ENCODE results near the gene COG2. TPM values are rescaled to one million over a fixed set of nuclear protein-coding genes. Genes with fewer than 3 reads are reported as not detected.

COG2 gene
- total RNA-seq, 2 donors from 2014 or later = 42.0 to 53.8 TPM

DNA sequence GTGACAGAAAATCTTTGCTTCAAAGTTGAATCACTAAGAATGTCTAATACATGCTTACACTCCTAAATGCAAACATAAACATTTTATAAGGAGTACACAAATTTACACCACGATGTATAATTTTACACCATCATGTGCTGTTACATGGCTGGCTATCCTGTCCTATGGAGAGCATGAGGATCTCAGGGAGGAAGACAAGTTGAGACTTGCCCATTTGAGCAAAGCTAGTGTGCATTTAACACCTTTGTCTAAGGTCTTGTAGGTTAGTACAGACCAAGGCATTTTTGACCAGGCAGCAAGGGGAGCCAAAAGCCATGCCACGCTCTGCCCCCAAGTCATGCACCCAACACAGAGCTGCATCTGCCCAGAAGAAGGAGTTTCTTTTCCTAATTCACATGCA, 14.5 kb upstream of the COG2 start:
- no peaks in the 10 kb centered on the region for H3K9me3 ChIP-seq
- H3K4me3 ChIP-seq = no peak overlapping the region
- H3K4me1 ChIP-seq = no peaks in the 10 kb centered on the region
- no peak for DNase-seq
- TF ChIP-seq, protein P1, sequence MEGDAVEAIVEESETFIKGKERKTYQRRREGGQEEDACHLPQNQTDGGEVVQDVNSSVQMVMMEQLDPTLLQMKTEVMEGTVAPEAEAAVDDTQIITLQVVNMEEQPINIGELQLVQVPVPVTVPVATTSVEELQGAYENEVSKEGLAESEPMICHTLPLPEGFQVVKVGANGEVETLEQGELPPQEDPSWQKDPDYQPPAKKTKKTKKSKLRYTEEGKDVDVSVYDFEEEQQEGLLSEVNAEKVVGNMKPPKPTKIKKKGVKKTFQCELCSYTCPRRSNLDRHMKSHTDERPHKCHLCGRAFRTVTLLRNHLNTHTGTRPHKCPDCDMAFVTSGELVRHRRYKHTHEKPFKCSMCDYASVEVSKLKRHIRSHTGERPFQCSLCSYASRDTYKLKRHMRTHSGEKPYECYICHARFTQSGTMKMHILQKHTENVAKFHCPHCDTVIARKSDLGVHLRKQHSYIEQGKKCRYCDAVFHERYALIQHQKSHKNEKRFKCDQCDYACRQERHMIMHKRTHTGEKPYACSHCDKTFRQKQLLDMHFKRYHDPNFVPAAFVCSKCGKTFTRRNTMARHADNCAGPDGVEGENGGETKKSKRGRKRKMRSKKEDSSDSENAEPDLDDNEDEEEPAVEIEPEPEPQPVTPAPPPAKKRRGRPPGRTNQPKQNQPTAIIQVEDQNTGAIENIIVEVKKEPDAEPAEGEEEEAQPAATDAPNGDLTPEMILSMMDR (IDR thresholded peaks at IDR 0.05) = no peak
- H3K9ac ChIP-seq (ENCODE audit: low read depth in 2 of 2, low read length in 2 of 2) = no peak overlapping the region
- no peaks in the 10 kb centered on the region for H3K27me3 ChIP-seq
- intact Hi-C loops (cut with DNase I) = no loop called here
- H3K36me3 ChIP-seq = no peaks in the 10 kb centered on the region
- no peak overlapping the region for H3K27ac ChIP-seq

DNA sequence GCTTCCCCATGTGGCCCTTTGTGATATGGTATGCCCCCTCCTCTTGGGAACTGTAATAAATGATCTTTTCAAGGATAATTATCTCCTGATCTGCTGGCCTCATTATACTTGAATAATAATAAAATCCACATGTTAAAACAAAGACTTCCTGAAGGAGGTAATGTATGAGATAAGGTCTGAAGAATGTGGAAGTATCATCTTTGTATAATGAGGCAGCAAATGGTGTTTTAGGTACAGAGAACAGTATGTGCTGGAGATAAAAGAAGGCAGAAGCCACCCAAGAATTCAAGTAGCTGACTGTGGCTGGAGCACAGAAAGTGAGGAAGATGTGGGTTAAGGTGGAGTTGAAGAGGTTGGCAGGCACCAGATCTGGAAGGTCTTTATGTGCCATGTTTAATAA, 12.8 kb upstream of the COG2 start:
- no peak overlapping the region for H3K9ac ChIP-seq (ENCODE audit: low read depth in 2 of 2, low read length in 2 of 2)
- no peaks in the 10 kb centered on the region for H3K4me1 ChIP-seq
- TF ChIP-seq, protein P1 (IDR thresholded peaks at IDR 0.05) = no peak
- no peak overlapping the region for H3K27ac ChIP-seq
- no peaks in the 10 kb centered on the region for H3K27me3 ChIP-seq
- DNase-seq = no peak
- intact Hi-C loops (cut with DNase I) = no loop called here
- H3K9me3 ChIP-seq = no peaks in the 10 kb centered on the region
- H3K36me3 ChIP-seq = no peaks in the 10 kb centered on the region
- H3K4me3 ChIP-seq = no peak overlapping the region

DNA sequence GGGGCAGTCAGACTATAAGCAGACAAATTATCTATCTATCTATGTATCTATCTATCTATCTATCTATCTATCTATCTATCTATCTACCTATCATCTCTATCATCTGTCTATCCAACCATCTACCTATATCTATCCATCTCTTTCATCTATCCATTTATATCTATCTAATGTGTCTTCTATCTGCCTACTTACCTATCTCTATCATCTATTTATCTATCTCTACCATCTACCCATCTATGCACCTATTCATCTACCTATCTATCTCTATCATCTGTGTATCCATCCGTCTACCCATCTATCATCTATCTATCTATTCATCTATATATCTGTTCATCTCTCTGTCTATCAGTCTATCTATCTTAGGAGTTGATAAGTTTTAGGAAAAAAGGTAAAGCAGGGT, 10.8 kb upstream of the COG2 start:
- H3K27me3 ChIP-seq = no peaks in the 10 kb centered on the region
- no peaks in the 10 kb centered on the region for H3K36me3 ChIP-seq
- H3K9ac ChIP-seq (ENCODE audit: low read depth in 2 of 2, low read length in 2 of 2) = no peak overlapping the region
- intact Hi-C loops (cut with DNase I) = loop anchor here (10.0 kb wide), 1 partner anchor 583 kb away; no protein-coding TSS in a partner anchor
- H3K9me3 ChIP-seq = no peaks in the 10 kb centered on the region
- H3K4me3 ChIP-seq = no peak overlapping the region
- TF ChIP-seq, protein P1 (IDR thresholded peaks at IDR 0.05) = no peak
- H3K4me1 ChIP-seq = no peaks in the 10 kb centered on the region
- DNase-seq = no peak
- H3K27ac ChIP-seq = no peak overlapping the region

DNA sequence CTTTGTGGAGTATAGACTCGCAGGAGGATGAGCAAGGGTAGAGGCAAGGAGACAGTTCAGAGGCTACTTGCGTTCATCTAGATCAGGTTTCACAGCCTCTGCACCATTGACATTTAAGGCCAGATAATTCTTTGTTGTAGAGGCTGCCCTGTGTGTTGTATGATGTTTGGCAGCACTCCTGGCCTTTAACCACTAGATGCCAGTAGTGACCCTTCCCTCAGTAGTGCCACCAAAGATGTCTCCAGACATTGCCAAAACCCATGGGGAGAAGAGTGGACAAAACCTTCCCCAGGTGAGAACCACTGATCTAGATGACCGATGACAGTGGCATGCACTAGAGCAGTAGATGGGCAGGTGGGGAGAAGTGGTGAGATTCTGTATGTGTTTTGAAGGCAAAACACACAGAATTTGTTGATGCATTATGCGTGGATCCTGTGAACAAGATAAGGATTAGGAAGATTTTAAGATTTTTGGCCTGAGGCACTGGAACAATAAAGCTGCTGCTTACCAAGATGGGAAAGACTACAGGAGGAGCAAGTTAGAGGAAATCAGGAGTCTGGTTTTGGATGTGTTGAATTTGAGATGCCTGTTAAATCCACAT, 9.9 kb upstream of the COG2 start:
- Histone ChIP-seq H3K27ac (no peak overlapping the region), H3K27me3 (no peaks in the 10 kb centered on the region), H3K9me3 (no peaks in the 10 kb centered on the region), H3K4me3 (no peak overlapping the region), H3K4me1 (no peaks in the 10 kb centered on the region), H3K36me3 (no peaks in the 10 kb centered on the region), H3K9ac (ENCODE audit: low read depth in 2 of 2, low read length in 2 of 2) (no peak overlapping the region)
- intact Hi-C loops (cut with DNase I) = loop anchor here (10.0 kb wide), 1 partner anchor 582 kb away; no protein-coding TSS in a partner anchor
- TF ChIP-seq, protein P1 (IDR thresholded peaks at IDR 0.05) = peak; percentile 50
- peak; percentile 30 for DNase-seq

DNA sequence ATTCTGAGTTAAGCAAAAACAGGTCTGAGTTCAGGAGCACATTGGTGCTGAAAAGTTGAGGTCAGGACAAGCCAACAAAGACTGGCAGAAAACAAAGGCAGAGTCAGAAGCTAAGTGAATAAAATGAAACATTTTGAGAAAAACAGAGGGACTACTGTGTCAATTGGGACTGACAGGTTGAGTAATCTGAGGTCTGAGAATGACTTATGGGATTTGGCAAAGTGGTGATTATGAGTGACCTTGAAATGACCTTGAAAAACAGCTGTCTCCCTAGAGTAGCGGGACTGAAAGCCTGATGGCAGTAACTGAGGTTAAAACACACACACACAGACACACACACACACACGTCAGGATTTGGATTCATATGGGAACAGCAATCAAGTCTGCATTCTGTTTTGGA, 8.8 kb upstream of the COG2 start:
- Histone ChIP-seq H3K27me3 (no peaks in the 10 kb centered on the region), H3K27ac (no peak overlapping the region), H3K4me1 (no peaks in the 10 kb centered on the region), H3K4me3 (no peak overlapping the region), H3K9ac (ENCODE audit: low read depth in 2 of 2, low read length in 2 of 2) (no peak overlapping the region), H3K36me3 (no peaks in the 10 kb centered on the region), H3K9me3 (no peaks in the 10 kb centered on the region)
- no peak for DNase-seq
- intact Hi-C loops (cut with DNase I) = loop anchor here (10.0 kb wide), 1 partner anchor 581 kb away; no protein-coding TSS in a partner anchor
- TF ChIP-seq, protein P1 (IDR thresholded peaks at IDR 0.05) = no peak

Measured in colonic mucosa (tissue), 4 donors.